Right forelimb (tissue), 1 donor: Measurements from ENCODE around the gene BTLA.
"Not testable (repeated sequence)": the region's sequence is repeated elsewhere in the genome, so short reads cannot be mapped to it uniquely, and the experiment has no call there.

Experiments
- DNase-seq: peaks from one replicate; pipeline ENCODE4 v3.0.0-alpha.2; 2018

Gene BTLA, protein sequence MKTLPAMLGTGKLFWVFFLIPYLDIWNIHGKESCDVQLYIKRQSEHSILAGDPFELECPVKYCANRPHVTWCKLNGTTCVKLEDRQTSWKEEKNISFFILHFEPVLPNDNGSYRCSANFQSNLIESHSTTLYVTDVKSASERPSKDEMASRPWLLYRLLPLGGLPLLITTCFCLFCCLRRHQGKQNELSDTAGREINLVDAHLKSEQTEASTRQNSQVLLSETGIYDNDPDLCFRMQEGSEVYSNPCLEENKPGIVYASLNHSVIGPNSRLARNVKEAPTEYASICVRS

DNA sequence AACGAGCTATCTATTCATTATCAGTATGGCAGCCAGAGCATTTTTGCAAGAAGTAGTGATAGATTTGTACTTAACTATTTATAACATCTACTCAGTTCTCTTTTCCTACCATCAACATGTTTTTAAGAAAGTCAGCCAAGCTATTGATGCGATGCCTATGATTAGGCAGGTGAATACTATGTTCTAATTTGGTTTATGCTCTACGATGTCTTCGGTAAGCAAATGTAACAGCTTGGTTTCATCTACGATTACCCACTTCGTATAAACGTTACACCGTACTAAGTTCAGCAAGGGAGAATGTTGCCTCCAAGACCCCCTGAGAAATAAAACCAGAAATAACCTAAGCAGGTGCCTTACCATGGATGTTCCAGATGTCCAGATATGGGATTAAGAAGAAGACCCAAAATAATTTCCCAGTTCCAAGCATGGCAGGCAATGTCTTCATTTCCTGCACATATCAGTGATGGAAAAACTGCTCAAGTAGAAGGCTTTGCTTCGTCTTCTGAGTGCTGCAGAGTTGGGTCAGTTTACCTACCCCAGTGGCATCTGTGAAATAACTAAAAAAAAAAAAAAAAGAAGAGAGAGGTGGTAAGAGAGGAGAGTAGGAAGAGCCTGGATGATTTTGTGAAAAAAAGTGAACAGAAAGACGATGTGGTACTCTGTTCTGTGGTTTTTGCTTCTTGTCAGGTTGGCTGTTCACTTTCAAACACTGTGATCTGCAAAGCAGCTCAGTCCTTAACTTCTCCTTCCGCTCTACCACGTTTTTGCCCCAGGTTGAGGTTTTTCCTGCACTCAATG lies at the start of gene BTLA:
Gene BTLA (minus strand): TSS at position 559 of the 798 bp plus-strand sequence. CDS start 114 bp downstream, at position 445.
- DNase-seq = no peak

DNA sequence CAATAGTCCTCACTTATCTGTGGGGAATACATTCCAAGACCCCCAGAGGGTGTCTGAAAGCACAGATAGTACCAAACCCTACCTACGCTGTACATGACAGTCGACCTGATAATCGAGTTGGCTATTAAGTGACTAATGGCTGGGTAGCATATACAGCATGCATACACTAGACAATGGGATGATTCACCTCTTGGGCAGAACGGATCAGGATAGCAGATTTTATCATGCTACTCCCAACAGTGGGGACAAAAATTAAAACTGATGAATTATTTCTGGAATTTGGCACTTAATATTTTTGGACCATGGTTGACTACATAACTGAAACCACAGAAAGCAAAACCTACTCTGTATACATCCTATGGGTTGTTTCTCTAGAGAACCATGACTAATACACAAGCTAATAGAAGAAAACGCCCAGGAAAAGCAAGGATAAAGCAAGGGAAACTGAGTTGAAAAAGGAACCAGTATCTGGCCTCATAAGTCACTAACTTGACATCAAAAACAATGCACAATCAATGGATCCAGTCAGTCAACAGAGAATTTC lies 47.0 kb upstream of the BTLA start:
- DNase-seq = no peak

DNA sequence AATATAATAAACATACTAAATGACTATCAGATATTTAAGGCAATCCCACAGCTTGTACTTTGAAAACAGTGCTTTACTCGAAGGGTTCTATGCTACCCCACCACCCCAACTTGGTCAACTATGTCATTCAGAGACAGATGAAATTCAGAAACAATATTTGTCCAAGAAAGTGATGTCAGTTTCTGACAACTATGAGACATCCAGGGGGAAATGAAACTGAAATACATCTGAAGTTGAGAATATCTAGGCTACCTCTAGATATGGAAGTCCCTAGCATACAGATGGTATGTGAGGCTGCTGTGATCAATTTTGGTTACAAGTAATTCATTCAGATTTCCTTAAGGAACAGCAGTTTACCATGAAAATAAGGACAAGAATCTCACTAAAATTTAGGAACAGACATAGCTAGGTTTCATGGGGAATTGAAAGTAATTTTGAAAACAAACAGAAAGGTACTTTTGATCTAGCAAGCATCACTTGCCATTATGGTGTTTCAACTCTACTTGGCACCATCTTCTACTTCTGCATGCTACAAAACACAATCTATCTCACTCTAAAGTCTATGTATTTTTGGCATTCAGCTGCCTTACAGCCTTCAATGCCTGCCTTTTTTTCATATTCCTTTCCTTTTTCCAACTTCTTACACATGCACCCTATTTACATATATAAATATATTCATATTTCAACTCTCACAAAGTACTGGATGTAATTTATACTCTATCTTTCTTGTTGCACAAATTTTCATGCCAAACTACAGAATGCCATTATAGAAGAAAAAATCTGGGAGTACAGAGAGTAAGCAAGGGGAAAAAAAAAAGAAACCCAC lies 40.8 kb upstream of the BTLA start:
- DNase-seq = no peak

DNA sequence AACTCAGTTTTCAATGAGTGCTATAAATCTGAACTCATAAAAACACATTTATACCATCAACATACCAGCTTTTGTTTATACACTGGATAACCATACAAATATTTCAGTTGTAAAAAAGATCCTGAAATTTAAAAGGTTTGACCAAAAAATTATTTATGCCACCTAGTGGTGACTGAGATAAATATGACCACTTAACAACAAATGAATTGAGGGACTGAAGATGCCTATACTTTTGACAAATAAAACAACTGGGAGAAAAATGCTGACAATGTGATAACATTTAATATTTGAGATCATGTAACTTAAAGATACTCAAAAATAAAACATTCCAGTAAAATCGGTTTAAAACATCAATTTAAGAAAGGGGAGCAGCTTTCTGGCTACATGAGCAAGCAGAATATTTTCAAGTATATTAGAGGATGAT lies 32.1 kb upstream of the BTLA start:
- no peak for DNase-seq

DNA sequence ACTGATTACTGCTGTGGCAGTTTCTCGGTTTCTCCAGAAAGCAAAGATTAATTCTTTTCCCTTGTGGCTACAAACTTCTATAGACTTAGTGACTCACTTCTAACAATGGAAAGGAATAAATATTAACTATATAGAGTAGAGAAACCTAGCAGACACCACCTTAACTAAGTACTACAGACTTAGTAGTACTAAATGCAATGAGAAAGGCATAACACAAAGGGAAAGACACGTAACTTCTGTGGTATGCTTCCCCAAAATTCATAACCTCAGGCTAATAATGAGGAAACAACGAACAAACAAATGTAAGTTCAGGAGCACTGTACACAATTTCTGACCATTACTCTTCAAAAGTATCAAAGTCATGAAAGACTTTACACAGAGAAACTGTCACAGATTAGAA lies 31.3 kb upstream of the BTLA start:
- no peak for DNase-seq

DNA sequence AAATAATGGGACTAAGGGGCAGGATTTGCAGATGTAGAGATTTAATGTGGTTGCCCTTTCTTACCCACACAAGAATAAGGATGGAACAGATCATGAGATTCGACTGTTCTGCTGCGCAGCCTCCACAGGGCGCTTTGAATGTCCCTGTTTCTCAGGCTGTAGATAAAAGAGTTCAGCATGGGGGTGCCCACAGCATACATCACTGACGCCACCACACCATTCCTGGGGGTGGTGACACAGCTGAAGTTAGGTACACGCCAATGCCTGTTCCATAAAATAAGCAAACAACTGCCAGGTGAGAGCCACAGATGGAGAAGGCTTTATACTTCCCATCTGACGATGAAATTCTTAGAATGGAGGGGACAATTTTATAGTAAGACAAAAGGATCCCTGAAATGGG lies 24.9 kb upstream of the BTLA start:
- not testable (repeated sequence) for DNase-seq

DNA sequence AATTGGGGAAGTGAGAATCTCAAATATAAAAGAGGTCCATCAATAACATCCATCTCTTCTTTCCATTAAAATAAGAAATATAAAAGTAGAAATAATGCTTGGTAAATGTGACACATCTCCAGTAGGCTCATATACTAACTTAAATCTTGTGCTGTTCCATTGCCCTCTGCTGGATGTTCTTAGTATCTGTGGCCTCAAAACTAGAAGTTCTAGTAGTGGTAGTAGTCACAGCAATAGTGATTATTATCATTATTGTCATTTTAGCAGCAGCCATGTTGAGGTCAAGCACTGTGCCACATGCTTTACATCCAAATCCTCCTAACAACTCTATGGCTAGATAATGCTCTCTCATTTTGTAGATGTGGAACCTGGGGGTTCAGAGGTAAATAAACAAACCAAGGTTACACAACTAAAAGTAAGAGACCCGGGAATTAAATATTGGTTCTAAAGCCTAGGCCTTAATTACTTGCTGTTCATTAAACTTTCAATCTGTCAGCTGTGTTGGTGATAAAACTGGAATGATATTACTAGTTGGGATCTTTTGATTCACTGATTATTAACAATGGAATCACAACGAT lies 20.2 kb upstream of the BTLA start:
- DNase-seq = no peak

DNA sequence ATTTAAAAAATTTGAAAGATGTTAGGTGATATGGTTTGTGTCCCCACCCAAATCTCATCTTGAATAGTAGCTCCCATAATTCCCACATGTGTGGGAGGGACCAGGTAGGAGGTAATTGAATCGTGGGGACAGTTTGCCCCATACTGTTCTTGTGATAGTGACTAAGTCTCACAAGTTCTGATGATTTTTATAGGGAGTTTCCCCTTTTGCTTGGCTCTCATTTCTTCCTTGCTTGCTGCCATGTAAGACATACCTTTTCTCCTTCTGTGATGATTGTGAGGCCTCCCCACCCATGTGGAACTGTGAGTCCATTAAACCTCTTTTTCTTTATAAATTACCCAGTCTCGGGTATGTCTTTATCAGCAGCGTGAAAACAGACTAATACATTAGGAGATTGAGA lies 19.7 kb upstream of the BTLA start:
- DNase-seq = not testable (repeated sequence)

DNA sequence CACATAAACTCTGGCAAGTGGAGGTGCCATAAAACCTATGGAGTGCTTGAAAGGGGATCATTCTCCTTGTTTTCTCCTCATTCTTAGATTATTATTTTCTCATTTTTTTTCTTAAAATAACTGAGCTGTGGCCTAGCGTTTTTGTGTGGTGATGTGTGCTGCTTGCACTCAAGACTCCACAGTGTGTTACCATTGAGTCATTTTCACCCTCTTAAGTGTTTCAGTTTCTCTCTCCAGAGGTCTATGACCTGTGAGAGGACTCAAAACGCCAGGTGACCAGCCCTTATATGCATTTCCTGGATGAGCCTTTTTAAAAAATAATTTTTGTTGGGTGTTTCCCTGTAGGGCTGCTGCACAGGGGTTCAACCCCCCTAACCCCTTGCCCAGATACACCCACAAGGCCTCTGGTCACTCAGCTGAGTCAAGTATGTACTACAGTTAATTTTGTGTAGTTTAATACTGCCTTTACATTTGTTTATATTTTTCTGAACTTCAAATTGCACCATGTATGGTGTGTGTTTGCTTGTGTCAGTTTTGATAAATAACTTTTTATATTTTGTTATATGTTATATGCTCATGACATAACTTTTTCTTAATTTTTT lies 15.4 kb upstream of the BTLA start:
- no peak for DNase-seq

DNA sequence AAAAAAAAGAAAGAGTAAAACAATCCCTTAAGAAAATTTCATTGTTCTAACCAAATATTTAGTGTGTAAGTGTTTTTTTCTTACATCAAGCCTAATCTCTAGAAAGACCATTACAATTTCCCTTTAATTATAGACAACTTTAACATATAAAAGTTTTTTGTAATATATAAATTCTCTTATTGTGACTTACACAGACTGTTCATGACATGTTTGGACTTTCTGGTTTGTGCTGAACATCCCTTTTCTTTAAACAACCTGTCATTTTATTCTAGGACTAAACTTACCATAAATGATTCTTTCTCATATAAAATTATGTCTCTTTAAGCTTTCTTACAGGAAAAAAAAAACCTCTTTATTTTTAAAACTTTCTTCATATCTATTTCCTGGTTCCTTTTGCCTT lies 13.0 kb upstream of the BTLA start:
- no peak for DNase-seq

DNA sequence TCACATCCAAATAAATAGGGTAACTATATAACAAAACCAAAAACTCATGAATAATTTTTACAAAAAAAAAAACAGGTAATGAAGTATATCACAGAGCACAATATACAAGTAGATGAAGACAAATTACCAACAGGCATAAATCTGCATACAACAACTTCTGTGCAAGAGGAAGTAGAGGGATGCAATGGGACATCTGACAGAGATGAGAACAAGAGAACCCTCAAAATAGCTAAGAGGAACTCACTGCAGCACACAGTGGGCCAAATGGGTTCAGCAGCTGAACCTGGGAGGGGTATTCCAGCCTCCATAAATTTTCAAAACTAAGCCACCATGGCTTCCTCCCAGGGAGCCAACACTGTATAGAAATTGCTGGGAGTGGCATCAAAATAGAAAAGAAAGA lies 9.6 kb upstream of the BTLA start:
- no peak for DNase-seq

DNA sequence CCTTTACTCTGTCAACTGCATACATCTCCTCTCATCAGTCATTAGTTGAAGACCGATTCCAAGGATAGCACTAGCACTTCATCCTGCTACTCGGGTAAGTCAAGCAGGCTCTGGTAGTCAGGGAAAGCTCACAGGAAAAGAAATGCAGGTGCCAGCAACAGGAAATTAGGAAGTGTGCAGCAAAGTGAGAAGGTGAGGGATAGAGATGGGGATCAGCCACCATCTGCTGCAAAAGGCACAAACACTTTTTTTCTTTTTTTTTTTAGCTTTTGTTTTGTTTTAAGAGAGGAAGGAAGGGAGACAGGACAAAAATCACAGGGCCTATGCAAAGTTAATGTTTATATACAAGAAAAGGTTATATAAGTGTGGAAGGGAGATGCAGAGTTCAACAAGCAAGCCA lies 9.0 kb upstream of the BTLA start:
- no peak for DNase-seq

DNA sequence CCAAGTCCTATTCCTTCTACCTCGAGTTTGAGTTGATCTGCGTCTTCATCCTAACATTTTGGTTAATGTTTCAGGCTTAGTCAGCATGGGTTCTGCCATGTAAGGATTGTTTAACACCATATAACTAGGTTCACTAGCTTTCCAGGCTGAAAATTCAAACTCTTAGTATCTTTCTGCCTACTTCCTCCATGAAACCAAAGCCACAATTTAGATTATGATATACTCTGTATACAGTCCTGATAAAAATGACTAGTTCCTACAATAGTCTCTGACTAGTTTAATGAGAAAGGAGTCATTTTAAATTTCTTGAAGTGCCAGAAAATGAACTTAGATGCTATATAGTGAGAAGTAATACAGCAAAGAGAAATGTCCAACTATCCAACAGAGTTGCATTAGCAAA lies 6.6 kb upstream of the BTLA start:
- no peak for DNase-seq

DNA sequence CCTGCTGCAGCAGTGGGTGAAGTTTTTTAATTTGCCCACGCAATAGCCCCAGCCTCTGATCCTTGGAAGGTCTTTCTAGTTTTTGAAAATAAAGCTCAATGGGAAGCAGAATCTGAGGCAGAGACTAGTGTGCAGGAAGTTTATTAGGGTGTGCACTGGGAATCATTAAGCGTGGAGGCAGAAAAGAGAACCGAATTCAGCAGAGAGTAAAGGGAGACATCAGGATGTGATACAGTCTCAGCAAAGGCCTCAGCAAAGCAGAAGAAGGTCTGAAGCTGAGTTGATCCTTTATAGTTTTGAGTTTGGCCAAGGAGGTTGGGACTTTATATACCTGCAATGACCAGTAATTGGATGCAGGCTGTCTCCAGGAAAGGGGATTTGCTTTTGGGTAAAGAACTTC lies 4.9 kb upstream of the BTLA start:
- DNase-seq = no peak

DNA sequence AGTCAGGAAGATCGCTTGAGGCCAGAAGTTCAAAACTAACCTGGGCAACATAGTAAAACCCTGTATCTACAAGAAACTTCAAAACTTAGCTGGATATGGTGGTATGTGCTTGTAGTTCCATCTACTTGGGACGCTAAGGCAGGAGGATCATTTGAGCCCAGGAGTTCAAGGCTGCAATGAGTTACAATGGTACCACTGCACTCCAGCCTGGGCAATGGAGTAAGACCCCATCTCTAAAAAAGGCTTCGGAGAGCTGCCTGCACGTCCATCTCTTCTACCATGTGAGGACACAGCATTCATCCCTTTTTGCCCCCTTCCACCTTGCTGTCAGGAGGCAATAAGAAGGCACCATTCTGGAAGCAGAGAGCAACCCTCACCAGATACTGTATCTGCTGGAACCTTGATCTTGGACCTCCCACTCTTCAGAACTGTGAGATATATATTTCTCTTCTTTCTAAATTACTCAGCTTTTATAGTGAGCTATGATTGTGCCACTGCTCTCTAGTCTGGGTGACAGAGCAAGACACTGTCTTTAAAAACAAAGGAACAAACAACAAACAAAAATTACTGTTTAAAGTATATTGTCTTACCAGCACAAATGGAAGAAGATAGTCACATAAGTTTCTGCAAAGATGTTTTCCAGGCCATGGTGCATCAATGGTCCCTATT lies 4.2 kb upstream of the BTLA start:
- DNase-seq = no peak

DNA sequence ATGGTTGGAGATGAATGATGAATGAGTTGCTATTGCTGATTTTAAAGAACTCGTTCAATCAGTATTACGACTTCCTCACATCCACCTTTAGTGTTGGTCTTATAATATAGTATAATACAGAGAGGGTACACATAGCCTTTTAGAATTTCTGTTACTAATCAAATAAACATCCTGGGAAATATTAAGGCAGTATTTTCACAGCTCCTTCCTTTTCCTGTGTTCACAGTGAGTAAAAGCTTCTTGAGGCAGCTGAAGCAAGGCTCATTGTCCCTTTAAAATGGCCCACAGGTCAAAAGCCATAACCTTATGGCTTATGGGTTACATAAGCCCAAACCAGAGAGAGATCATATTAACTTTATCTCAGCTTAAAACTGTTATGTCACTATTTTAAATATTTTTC lies 1.3 kb upstream of the BTLA start:
- DNase-seq = no peak

DNA sequence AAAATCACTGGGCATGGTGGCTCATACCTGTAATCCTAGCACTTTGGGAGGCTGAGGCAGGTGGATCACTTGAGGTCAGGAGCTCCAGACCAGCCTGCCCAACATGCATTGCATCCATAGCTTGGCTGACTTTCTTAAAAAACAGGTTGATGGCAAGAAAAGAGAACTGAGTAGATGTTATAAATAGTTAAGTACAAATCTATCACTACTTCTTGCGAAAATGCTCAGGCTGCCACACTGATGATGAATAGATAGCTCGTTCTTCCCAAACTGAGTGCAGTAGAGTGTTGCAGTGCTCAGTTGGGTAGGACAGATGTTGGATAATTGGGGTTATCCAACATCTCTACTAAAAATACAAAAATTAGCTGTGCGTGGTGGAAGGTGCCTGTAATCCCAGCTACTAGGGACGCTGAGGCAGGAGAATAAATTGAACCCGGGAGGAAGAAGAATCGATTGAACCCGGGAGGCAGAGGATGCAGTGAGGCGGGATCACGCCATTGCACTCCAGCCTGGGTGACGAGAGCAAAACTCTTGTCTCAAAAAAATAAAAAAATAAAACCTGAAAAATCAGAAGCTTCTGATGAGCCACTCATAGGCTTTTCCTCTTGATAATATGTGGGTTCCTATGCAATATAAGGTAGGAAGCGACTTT lies 1.2 kb downstream of the BTLA start:
- no peak for DNase-seq

DNA sequence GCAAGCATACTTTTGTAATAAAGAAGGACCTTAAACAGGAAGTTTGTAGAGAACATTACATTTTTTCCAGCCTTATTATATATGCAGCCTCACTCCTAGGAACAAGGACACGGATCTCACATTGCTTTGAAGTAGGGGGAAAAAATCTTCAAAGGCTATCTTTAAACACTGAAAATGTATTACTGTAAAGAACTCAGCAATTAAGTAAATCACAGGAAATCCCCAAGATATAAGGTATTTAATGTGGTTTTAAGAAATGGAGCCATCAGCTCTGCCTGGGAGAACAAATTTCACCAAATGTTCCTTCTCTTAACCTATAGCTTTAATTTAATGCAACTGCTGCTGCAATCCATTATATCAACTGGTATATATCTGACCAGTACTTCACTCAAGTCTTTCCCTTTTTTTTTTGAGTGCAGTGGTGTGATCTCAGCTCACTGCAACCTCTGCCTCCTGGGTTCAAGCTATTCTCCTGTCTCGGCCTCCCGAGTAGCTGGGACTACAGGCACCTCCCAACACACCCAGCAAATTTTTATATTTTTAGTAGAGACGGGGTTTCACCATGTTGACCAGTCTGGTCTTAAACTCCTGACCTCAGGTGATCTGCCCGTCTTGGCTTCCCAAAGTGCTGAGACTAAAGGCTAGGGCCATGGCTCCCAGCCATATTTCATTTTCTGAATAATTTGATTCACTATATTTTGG lies 2.8 kb downstream of the BTLA start:
- DNase-seq = no peak

DNA sequence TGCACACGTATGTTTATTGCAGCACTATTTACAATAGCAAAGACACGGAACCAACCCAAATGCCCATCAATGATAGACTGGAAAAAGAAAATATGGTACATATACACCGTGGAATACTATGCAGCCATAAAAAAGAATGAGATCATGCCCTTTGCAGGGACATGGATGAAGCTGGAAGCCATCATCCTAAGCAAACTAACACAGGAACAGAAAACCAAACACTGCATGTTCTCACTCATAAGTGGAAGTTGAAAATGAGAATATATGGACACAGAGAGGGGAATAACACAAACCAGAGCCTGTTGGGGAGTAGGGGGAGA lies 4.9 kb downstream of the BTLA start:
- DNase-seq = not testable (repeated sequence)

DNA sequence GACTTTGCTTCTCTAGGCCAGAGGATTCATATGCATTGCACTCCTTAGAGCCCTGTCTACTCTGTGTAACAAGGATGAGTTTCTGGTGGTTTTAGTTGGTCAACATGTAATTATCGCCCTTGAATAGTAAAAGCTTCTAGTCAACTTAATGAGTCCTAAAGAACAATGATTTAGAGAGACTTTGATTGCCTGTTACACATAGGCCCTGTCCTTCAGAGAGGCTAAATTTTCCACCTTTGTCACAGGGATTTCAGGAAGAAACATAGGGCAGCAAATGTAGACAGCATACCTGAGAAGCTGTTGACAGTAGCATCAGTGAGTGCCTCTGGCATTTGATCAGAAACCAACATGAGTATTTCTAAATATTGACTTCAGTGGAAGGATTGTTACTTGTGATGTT lies 7.1 kb downstream of the BTLA start:
- no peak for DNase-seq

DNA sequence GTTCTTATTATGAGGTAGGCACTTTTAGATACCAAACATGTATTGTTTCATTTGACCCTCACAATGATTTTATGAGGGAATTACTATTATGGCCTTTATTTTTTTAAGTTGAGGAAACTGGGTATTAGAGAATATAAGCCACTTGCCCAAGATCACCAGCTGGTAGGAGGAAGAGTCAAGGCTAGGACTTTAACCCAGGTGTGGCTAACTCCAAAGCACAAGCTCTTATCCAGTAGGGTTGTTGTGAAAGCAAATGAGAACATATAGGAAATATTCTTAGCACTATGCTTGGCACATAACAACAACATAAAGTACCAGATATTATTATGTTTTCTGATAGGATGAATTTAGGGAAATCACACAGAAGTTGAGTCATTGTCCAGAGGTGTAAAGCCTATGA lies 7.9 kb downstream of the BTLA start:
- no peak for DNase-seq
